Activated T-helper 2 cell treated with anti-CD3 and anti-CD28 coated beads, Interferon-gamma antibody, Interleukin-2, Interleukin-4, amounts not matched to agents 10 μg/mL and 5 μg/mL and 100 μg/mL, durations not matched to agents 14 hours and 24 hours and 36 hours (primary cell): ENCODE data around the gene CNIH1. TPM values are rescaled to one million over a fixed set of nuclear protein-coding genes. Genes with fewer than 3 reads are reported as not detected.
"Not testable (repeated sequence)": the region's sequence is repeated elsewhere in the genome, so short reads cannot be mapped to it uniquely, and the experiment has no call there.

Experiments
- DNase-seq: peaks from one replicate; pipeline ENCODE4 v3.0.0; 2021; ENCODE audit warnings: low spot score
- H3K27ac Mint-ChIP-seq: one replicate; pipeline ENCODE4 v1.8.0; 2021; ENCODE audit warnings: mixed read lengths
- H3K27me3 Mint-ChIP-seq: one replicate; pipeline ENCODE4 v1.8.0; 2021; ENCODE audit warnings: low read depth, mixed read lengths
- H3K36me3 Mint-ChIP-seq: one replicate; pipeline ENCODE4 v1.8.0; 2021; ENCODE audit warnings: low read depth, mixed read lengths
- H3K4me1 Mint-ChIP-seq: one replicate; pipeline ENCODE4 v1.8.0; 2021; ENCODE audit warnings: low read depth, mixed read lengths
- H3K4me3 Mint-ChIP-seq: one replicate; pipeline ENCODE4 v1.8.0; 2021; ENCODE audit warnings: low read depth, mild to moderate bottlenecking, moderate library complexity, mixed read lengths
- H3K9me3 Mint-ChIP-seq: one replicate; pipeline ENCODE4 v1.8.0; 2021; ENCODE audit warnings: mixed read lengths
- intact Hi-C: fragments of 100-400 bp; cut with micrococcal nuclease; formaldehyde crosslinking; loops from one replicate; pipeline ENCODE4 v1.15.1; 2023
- total RNA-seq: library from RNA; stranded (reverse); gene quantifications from 2 replicates; pipeline ENCODE4 v1.2.3, GENCODE V29; 2022

The CNIH1 gene
- total RNA-seq, 1 donor from 2014 or later = 113 TPM

DNA sequence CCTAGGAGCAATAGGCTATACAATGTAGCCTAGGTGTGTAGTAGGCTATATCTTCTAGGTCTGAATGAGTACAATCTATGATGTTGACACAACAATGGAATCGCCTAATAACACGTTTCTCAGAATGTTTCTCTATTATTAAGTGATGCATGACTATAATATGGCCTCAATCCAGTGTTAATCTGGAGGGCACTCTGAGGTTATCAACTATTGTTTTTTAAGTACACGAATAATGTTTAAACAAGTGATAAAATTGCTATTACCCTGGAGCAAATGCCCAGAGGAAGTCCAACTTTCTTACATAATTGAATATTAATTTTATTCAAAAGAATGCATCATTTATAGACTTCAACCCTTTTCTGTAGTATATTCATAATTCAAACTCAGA lies 16.4 kb upstream of the CNIH1 start:
- H3K36me3 Mint-ChIP-seq = peaks cover 5% of the 10 kb centered on the region
- no peaks in the 10 kb centered on the region for H3K27me3 Mint-ChIP-seq
- H3K9me3 Mint-ChIP-seq = peaks cover 21% of the 10 kb centered on the region
- intact Hi-C loops = no loop called here
- peaks cover 2% of the 10 kb centered on the region for H3K4me1 Mint-ChIP-seq
- H3K4me3 Mint-ChIP-seq = no peak overlapping the region
- H3K27ac Mint-ChIP-seq = no peak overlapping the region
- no peak for DNase-seq

DNA sequence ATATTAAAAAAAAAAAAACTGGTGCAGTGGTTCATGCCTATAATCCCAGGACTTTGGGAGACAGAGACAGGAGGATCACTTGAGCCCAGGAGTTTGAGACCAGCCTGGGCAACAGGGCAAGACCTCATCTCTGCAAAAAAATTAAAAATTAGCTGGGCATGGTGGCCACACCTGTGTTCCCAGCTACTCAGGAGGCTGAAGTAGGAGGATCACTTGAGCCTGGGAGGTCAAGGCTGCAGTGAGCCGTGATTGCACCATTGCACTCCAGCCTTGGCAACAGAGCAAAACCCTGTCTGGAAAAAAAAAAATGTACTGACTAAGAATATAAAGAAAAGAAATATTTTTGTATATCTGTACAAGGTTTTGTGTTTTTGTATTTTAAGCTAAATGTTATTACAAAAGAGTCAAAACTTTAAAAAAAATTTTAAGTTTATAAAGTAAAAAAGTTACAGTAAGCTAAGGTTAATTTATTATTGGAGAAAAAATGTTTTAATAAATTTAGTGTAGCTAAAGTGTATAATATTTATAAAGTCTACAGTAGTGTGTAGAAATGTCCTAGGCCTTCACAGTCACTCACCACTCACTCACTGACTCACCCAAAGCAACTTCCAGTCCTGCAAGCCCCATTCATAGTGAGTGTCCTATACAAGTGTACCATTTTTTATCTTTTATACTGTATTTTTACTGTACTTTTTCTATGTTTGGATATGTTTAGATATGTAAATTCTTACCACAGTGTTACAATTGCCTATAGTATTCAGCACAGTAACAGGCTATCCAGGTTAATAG lies 15.8 kb upstream of the CNIH1 start:
- H3K27ac Mint-ChIP-seq, DNase-seq, H3K4me1 Mint-ChIP-seq, H3K36me3 Mint-ChIP-seq, H3K4me3 Mint-ChIP-seq, H3K27me3 Mint-ChIP-seq, intact Hi-C loops: not testable (repeated sequence)
- H3K9me3 Mint-ChIP-seq = peaks cover 21% of the 10 kb centered on the region

DNA sequence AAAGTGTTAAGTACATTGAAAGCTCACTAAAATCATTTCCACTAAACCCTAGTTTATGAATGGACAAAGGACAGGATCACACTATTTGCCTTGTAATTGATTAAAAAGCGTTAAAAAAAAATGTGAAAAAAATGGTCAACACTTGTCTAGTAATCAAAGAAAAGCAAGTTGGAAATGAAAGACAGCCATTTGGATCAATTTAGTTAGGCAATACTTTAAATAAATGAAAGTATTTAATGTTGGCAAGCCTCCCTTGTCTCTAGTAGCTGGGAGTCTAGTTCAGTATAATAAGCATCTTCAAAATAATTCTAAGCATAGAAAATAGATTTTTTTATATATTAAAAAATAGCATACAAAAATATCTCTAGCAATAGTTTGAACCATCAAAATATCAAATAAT lies 14.2 kb upstream of the CNIH1 start:
- Mint-ChIP-seq H3K9me3 (peaks cover 21% of the 10 kb centered on the region), H3K27ac (no peak overlapping the region)

DNA sequence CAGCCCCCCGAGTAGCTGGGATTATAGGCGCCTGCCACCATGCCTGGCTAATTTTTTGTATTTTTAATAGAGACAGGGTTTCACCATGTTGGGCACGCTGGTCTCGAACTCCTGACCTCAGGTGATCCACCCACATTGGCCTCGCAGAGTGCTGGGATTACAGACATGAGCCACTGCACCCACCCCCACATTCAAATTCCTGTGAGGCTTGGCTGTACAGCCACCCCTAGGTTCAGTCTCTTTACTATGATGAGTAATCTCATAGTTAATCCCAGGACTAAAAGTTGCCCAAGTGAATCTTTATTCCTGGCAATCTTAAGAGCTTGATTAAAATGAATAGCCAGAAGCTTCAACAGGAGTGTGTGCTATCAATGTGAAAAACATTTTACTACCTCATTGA lies 12.8 kb upstream of the CNIH1 start:
- intact Hi-C loops, H3K36me3 Mint-ChIP-seq, H3K9me3 Mint-ChIP-seq, H3K4me3 Mint-ChIP-seq, DNase-seq, H3K27ac Mint-ChIP-seq, H3K27me3 Mint-ChIP-seq: not testable (repeated sequence)
- peaks cover 10% of the 10 kb centered on the region for H3K4me1 Mint-ChIP-seq

More for the DNA sequence above, 14.2 kb upstream of the CNIH1 start:
- Mint-ChIP-seq H3K4me3 (no peak overlapping the region), H3K36me3 (peaks cover 5% of the 10 kb centered on the region), H3K27me3 (no peaks in the 10 kb centered on the region), H3K4me1 (peaks cover 6% of the 10 kb centered on the region)
- intact Hi-C loops = no loop called here
- DNase-seq = no peak

DNA sequence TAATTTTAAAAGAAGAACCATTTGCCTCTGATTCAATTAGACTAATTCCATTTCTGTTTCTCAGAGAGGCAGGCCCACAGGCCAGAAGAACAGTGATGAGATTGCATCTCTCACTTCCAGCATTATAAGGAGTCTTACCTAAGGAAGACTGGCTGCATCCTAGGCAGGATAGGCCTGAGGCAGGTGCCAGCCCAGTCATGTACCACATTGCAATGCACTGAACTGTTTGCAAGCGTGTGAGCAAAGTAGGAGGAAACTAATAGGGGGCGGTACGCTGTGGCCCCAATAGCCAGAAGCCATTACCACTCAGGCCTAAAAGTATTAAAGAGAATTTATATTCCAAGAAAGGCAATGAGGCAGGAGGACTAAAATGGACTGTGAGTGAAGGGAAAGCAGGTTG lies 12.1 kb upstream of the CNIH1 start:
- Mint-ChIP-seq H3K4me1 (peaks cover 14% of the 10 kb centered on the region), H3K27ac (no peak overlapping the region), H3K36me3 (peaks cover under 1% of the 10 kb centered on the region), H3K4me3 (no peak overlapping the region), H3K9me3 (peaks cover 1% of the 10 kb centered on the region), H3K27me3 (no peaks in the 10 kb centered on the region)
- intact Hi-C loops = no loop called here
- DNase-seq = no peak

DNA sequence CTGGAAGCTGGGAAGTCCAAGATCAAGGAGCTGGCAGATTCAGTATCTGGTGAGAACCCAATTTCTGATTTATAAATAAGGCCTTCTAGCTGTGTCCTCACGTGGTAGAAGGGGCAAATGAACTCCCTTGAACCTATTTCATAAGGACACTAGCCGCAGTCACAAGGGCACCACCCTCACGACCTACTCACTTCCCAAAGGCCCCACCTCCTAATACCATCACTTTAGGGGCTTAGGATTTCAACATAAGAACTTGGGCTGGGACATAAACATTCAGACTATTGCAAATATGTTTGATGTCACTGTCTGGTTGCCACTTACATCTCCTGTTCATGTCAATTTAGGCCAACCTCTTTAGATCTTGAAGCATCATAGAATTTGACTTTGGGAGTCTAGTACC lies 10.8 kb upstream of the CNIH1 start:
- no peaks in the 10 kb centered on the region for H3K27me3 Mint-ChIP-seq
- intact Hi-C loops = no loop called here
- no peak for DNase-seq
- no peaks in the 10 kb centered on the region for H3K36me3 Mint-ChIP-seq
- no peaks in the 10 kb centered on the region for H3K9me3 Mint-ChIP-seq
- no peak overlapping the region for H3K27ac Mint-ChIP-seq
- H3K4me3 Mint-ChIP-seq = no peak overlapping the region
- H3K4me1 Mint-ChIP-seq = peaks cover 21% of the 10 kb centered on the region

DNA sequence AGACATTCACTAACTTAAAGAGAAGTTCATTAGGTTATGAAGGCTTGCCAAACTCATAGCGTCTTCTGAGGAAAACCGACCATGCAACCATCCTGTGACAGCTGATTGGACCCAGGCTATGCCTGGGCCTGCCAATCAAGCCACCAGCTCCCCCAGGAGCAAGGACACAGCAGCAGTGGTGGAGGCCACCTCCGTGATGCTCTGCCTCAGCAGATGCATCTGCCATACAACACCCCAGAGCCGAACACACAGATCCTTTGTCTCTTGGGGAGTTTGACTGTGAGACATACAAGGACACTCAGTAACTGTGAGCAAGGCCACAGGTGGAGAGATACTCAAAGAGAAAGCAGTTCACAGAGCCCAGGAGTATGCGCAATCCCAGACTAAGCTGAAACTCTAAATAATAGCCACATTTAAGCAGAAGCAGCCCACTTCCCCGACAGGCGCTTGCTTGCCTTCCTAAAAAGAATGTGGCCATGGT lies 10.0 kb upstream of the CNIH1 start:
- no peak overlapping the region for H3K4me3 Mint-ChIP-seq

DNA sequence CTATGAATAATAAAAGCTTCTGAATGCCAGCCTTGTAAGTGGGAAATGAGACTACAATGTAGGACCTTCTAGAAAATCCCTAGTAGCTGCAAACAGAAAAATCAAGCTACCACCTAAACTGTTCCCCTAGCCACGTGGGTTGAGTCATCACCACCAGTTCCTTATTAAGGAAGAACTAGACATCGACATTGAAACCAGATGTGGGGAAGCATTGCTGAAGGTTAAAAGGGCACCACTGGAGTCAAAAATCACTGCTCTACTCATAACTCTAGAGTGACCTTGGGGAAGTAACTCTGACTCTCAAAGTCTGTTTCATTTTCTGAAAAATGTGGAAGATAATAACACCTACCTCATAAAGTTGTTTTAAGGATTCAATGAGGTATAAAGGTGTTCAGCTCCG lies 9.4 kb upstream of the CNIH1 start:
- H3K36me3 Mint-ChIP-seq = no peaks in the 10 kb centered on the region
- peaks cover 29% of the 10 kb centered on the region for H3K4me1 Mint-ChIP-seq
- H3K27me3 Mint-ChIP-seq = peaks cover 6% of the 10 kb centered on the region
- no peak overlapping the region for H3K4me3 Mint-ChIP-seq
- no peak for DNase-seq
- H3K9me3 Mint-ChIP-seq = no peaks in the 10 kb centered on the region
- H3K27ac Mint-ChIP-seq = no peak overlapping the region
- intact Hi-C loops = no loop called here

More for the DNA sequence above, 10.0 kb upstream of the CNIH1 start:
- no peaks in the 10 kb centered on the region for H3K36me3 Mint-ChIP-seq
- H3K9me3 Mint-ChIP-seq = no peaks in the 10 kb centered on the region
- H3K27me3 Mint-ChIP-seq = peaks cover 1% of the 10 kb centered on the region
- intact Hi-C loops = no loop called here
- no peak for DNase-seq
- peaks cover 27% of the 10 kb centered on the region for H3K4me1 Mint-ChIP-seq
- H3K27ac Mint-ChIP-seq = no peak overlapping the region

DNA sequence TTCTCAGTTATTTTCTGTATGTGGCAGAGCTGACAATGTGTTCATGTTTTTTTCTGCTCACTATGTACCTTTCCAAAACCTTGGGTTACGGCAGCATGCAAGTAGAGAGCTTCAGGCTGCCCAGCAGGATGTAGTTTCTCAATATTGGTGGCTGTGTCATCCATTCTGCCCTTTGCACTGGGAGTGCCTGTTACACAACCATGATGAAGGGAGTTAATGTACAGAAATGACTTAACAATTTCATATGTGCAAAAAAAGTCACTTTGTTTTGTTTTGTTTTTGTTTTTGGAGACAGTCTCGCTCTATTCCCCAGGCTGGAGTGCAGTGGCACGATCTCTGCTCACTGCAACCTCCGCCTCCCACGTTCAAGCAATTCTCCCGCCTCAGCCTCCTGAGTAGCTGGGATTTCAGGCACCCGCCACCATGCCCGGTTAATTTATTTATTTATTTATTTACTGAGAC lies 6.1 kb upstream of the CNIH1 start:
- peaks cover 6% of the 10 kb centered on the region for H3K27me3 Mint-ChIP-seq
- no peak overlapping the region for H3K4me3 Mint-ChIP-seq
- H3K4me1 Mint-ChIP-seq = peaks cover 29% of the 10 kb centered on the region
- no peaks in the 10 kb centered on the region for H3K36me3 Mint-ChIP-seq
- DNase-seq = no peak
- intact Hi-C loops = no loop called here
- no peak overlapping the region for H3K27ac Mint-ChIP-seq
- no peaks in the 10 kb centered on the region for H3K9me3 Mint-ChIP-seq

DNA sequence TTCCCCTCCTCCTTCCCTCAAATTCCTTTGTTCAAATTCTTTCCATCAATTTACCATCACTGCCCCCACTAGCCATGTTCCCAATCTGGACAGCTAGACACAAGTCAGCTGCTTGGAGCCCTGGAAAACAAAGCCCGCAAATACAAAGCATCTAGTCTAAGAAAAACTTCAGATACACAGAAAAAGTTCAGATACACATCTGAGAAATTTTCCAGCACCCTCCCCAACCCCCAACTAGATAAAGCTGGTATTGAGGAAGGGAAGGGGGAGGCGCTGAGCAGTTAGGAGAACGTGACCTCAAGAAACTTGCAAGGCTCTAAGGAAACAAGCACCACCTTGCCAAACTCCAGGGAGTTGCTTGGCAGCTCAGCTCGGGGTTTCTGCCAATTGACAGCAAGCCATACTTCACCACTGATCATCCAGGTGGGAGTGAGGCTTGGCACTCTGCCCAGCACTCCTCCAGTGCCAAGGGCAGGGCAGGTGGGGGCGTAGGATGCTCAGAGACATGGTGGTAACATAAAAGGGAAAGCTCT lies 5.1 kb upstream of the CNIH1 start:
- no peaks in the 10 kb centered on the region for H3K36me3 Mint-ChIP-seq
- intact Hi-C loops = no loop called here
- peaks cover 6% of the 10 kb centered on the region for H3K27me3 Mint-ChIP-seq
- DNase-seq = no peak
- no peak overlapping the region for H3K27ac Mint-ChIP-seq
- H3K4me1 Mint-ChIP-seq = peaks cover 37% of the 10 kb centered on the region
- H3K9me3 Mint-ChIP-seq = no peaks in the 10 kb centered on the region
- H3K4me3 Mint-ChIP-seq = no peak overlapping the region

DNA sequence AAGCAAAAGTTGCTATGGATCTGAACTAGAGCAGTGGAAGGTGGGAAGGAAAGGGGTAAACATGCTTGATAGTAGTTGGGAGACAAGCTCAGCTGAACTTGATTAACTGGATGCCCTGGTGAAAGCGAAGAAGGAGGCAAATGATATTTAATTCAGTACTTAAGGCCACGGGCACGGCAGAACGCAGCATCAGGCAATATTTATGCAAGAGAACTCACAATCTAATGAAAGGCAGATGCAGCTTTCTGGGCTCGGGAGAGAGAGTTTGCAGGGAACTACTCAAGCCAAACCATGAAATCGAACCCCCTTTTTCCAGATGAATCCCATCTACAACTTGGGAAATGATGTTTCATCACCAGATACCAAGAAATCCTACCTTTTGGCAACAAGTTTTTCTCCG lies 3.5 kb upstream of the CNIH1 start:
- H3K27ac Mint-ChIP-seq = no peak overlapping the region
- DNase-seq = no peak
- H3K9me3 Mint-ChIP-seq = no peaks in the 10 kb centered on the region
- no peak overlapping the region for H3K4me3 Mint-ChIP-seq
- intact Hi-C loops = loop anchor here (5.0 kb wide), 2 partner anchors 118 to 1292 kb away; partner anchors contain the start of gene DDHD1
- H3K27me3 Mint-ChIP-seq = peaks cover 6% of the 10 kb centered on the region
- peaks cover 10% of the 10 kb centered on the region for H3K36me3 Mint-ChIP-seq
- peaks cover 36% of the 10 kb centered on the region for H3K4me1 Mint-ChIP-seq

DNA sequence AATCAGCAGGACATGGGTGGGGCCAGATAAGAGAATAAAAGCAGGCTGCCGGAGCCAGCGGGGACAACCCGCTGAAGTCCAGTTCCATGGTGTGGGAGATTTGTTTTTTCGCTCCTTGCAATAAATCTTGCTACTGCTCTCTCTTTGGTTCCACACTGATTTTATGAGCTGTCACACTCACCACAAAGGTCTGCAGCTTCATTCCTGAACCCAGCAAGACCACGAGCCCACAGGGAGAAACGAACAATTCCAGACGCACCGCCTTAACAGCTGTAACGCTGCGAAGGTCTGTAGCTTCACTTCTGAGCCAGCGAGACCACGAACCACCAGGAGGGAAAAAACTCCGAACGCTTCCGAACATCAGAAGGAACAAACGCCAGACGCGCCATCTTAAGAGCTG lies 2.8 kb upstream of the CNIH1 start:
- no peak for DNase-seq
- H3K27me3 Mint-ChIP-seq = peaks cover 6% of the 10 kb centered on the region
- H3K4me1 Mint-ChIP-seq = peaks cover 41% of the 10 kb centered on the region
- no peaks in the 10 kb centered on the region for H3K9me3 Mint-ChIP-seq
- peaks cover 15% of the 10 kb centered on the region for H3K36me3 Mint-ChIP-seq
- no peak overlapping the region for H3K4me3 Mint-ChIP-seq
- intact Hi-C loops = loop anchor here (5.0 kb wide), 2 partner anchors 118 to 1292 kb away; partner anchors contain the start of gene DDHD1
- no peak overlapping the region for H3K27ac Mint-ChIP-seq

DNA sequence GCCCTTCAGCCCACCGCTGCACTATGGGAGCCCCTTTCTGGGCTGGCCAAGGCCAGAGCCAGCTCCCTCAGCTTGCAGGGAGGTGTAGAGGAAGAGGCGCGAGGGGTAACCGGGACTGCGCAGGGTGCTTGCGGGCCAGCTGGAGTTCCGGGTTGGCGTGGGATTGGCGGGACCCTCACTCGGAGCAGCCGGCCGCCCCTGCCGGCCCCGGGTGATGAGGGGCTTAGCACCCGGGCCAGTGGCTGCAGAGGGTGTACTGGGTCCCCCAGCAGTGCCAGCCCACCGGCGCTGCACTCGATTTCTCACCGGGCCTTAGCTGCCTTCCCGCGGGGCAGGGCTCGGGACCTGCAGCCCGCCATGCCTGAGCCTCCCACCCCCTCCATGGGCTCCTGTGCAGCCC lies 1.8 kb upstream of the CNIH1 start:
- not testable (repeated sequence) for H3K4me3 Mint-ChIP-seq, H3K27me3 Mint-ChIP-seq, H3K27ac Mint-ChIP-seq, H3K9me3 Mint-ChIP-seq, DNase-seq
- Mint-ChIP-seq H3K36me3 (peaks cover 25% of the 10 kb centered on the region), H3K4me1 (peaks cover 43% of the 10 kb centered on the region)
- intact Hi-C loops = loop anchor here (5.0 kb wide), 2 partner anchors 119 to 1291 kb away; partner anchors contain the start of gene DDHD1
